Tibial artery (tissue), 4 donors: ENCODE measurements around the gene TPST1.

Experiments
- DNase-seq, 2 donors: peaks; one replicate each; pipeline ENCODE4 v3.0.0-alpha.2; 2019
- H3K27ac ChIP-seq, 2 donors: fragments of 200-600 bp; sonication (generic) in 1 of 2; 1 replicate in 1 of 2; 2 replicates in 1 of 2; pipeline ENCODE4 v1.5.1; 2018 to 2019; ENCODE audit warnings: mild to moderate bottlenecking in 1 of 2
- H3K27me3 ChIP-seq, 2 donors: fragments of 200-600 bp; sonication (generic) in 1 of 2; one replicate each; pipeline versions ENCODE4 v1.5.1 to v1.6.0; 2016 to 2019
- H3K36me3 ChIP-seq, 3 donors: fragments of 200-600 bp; sonication (generic) in 2 of 3; one replicate each; pipeline ENCODE4 v1.5.1; 2016 to 2019; ENCODE audit warnings: mild to moderate bottlenecking in 2 of 3
- H3K4me1 ChIP-seq, 4 donors: fragments of 200-600 bp; sonication (generic) in 2 of 4; 1 replicate in 3 of 4; 2 replicates in 1 of 4; pipeline ENCODE4 v1.5.1; 2016 to 2019
- H3K4me3 ChIP-seq, 2 donors: fragments of 200-600 bp; sonication (generic) in 1 of 2; 1 replicate in 1 of 2; 2 replicates in 1 of 2; pipeline ENCODE4 v1.5.1; 2018 to 2019; ENCODE audit warnings: mild to moderate bottlenecking in 2 of 2
- H3K9me3 ChIP-seq, 3 donors: fragments of 200-600 bp; sonication (generic) in 1 of 3; one replicate each; pipeline ENCODE4 v1.5.1; 2016 to 2019
- intact Hi-C: fragments of 100-400 bp; cut with DNase I; formaldehyde crosslinking; loops from one replicate; pipeline ENCODE4 v1.15.0; 2023; ENCODE audit warnings: low total_unique reads
- TF ChIP-seq, protein P1 (sequence below), 2 experiments: fragments of 200-600 bp in 1 of 2; fragments of 450-650 bp in 1 of 2; IDR thresholded peaks; one replicate each; pipeline ENCODE4 v1.5.1; 2017 to 2019; ENCODE audit warnings: antibody characterized with exemption in 2 of 2, mild to moderate bottlenecking in 1 of 2, moderate library complexity in 1 of 2

The TPST1 gene

GRCh38 chr7:66185680-66186187, 19.4 kb upstream of the TPST1 start:
- intact Hi-C loops = no loop called here
- H3K4me3 ChIP-seq = no peak overlapping the region
- H3K4me1 ChIP-seq = no peaks in the 10 kb centered on the region
- H3K27ac ChIP-seq = no peak overlapping the region
- TF ChIP-seq, protein P1, sequence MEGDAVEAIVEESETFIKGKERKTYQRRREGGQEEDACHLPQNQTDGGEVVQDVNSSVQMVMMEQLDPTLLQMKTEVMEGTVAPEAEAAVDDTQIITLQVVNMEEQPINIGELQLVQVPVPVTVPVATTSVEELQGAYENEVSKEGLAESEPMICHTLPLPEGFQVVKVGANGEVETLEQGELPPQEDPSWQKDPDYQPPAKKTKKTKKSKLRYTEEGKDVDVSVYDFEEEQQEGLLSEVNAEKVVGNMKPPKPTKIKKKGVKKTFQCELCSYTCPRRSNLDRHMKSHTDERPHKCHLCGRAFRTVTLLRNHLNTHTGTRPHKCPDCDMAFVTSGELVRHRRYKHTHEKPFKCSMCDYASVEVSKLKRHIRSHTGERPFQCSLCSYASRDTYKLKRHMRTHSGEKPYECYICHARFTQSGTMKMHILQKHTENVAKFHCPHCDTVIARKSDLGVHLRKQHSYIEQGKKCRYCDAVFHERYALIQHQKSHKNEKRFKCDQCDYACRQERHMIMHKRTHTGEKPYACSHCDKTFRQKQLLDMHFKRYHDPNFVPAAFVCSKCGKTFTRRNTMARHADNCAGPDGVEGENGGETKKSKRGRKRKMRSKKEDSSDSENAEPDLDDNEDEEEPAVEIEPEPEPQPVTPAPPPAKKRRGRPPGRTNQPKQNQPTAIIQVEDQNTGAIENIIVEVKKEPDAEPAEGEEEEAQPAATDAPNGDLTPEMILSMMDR (IDR thresholded peaks at IDR 0.05) = no peak
- DNase-seq = no peak
- no peaks in the 10 kb centered on the region for H3K27me3 ChIP-seq
- no peaks in the 10 kb centered on the region for H3K36me3 ChIP-seq
- H3K9me3 ChIP-seq = no peaks in the 10 kb centered on the region

GRCh38 chr7:66186991-66187390, 18.1 kb upstream of the TPST1 start:
- no peaks in the 10 kb centered on the region for H3K27me3 ChIP-seq
- H3K36me3 ChIP-seq = no peaks in the 10 kb centered on the region
- no peak for DNase-seq
- TF ChIP-seq, protein P1 (IDR thresholded peaks at IDR 0.05) = no peak
- intact Hi-C loops = no loop called here
- no peak overlapping the region for H3K27ac ChIP-seq
- H3K4me1 ChIP-seq = no peaks in the 10 kb centered on the region
- H3K4me3 ChIP-seq = no peak overlapping the region
- no peaks in the 10 kb centered on the region for H3K9me3 ChIP-seq

- H3K4me3 ChIP-seq = no peak overlapping the region
- H3K27ac ChIP-seq = no peak overlapping the region
- TF ChIP-seq, protein P1 (IDR thresholded peaks at IDR 0.05) = no peak
- intact Hi-C loops = no loop called here
- peak; percentile 86 to 87 for DNase-seq
- no peaks in the 10 kb centered on the region for H3K27me3 ChIP-seq
- no peaks in the 10 kb centered on the region for H3K36me3 ChIP-seq
- no peaks in the 10 kb centered on the region for H3K4me1 ChIP-seq
- H3K9me3 ChIP-seq = no peaks in the 10 kb centered on the region
Observed at GRCh38 chr7:66187905-66188304, 17.2 kb upstream of the TPST1 start.

- Histone ChIP-seq H3K36me3 (no peaks in the 10 kb centered on the region), H3K4me3 (no peak overlapping the region), H3K27ac (no peak overlapping the region), H3K4me1 (no peaks in the 10 kb centered on the region), H3K9me3 (no peaks in the 10 kb centered on the region), H3K27me3 (no peaks in the 10 kb centered on the region)
- TF ChIP-seq, protein P1 (IDR thresholded peaks at IDR 0.05) = no peak
- DNase-seq = no peak
- intact Hi-C loops = no loop called here
Observed at GRCh38 chr7:66188645-66189044, 16.5 kb upstream of the TPST1 start.

DNA sequence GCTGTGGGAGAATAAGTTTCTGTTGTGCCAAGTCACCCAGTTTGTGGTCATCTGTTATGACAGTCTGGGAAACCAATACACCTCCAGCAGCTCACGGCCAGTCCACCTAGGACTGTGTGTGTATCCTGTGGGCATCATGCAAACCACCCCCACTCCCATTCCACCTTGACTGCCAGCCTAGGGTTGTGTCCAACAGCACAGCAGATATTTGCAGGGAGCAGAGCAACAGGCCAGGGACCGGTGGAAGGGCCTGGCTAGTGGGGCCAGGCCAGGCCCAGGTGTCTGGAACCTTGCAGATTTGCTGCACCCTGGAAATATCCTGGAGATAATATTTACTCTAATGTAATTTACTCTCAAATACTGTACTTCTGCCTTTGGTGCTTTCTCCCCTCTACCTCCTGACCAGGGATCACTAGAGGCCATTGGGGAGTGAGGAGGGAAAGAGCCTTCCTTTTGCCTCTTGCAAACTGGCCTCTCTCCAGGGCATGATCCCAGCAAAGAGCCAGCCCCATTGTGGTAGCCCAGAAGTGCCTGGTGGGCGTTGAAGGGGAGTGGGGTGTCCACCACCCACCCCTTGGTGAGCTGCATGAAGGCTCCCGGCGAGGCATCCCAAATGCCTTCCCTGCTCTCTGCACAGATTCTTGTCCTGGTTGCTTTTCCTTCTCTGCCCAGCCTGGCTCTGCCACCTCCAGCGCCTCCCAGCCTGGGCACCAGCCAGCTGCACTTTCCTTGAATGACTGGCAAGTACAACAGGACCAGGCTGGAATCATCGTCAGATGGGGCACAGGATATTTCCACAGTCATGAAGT, 15.2 kb upstream of the TPST1 start:
- Histone ChIP-seq H3K9me3 (no peaks in the 10 kb centered on the region), H3K27ac (no peak overlapping the region), H3K27me3 (no peaks in the 10 kb centered on the region)

More for the DNA sequence above, 15.2 kb upstream of the TPST1 start:
- Histone ChIP-seq H3K36me3 (no peaks in the 10 kb centered on the region), H3K4me3 (no peak overlapping the region), H3K4me1 (no peaks in the 10 kb centered on the region)
- DNase-seq = no peak
- TF ChIP-seq, protein P1 (IDR thresholded peaks at IDR 0.05) = no peak
- intact Hi-C loops = no loop called here
